ACC112 (cell line): Measurements from ENCODE around the gene DOCK4.
"Not testable (repeated sequence)": the region's sequence is repeated elsewhere in the genome, so short reads cannot be mapped to it uniquely, and the experiment has no call there.

Experiments used
- H2AFZ ChIP-seq: fragments of 200-600 bp; sonication (generic); one replicate; pipeline ENCODE4 v1.6.0; 2017; ENCODE audit warnings: antibody characterized with exemption, low read length; ENCODE audit not compliant: unreplicated experiment
- H3K27ac ChIP-seq: fragments of 200-600 bp; sonication (generic); 2 replicates; pipeline ENCODE4 v1.5.1; 2014; ENCODE audit warnings: low read depth, mild to moderate bottlenecking, antibody characterized with exemption, low read length, moderate library complexity
- H3K27me3 ChIP-seq: fragments of 200-600 bp; sonication (generic); 2 replicates; pipeline ENCODE4 v1.6.1; 2014; ENCODE audit warnings: mild to moderate bottlenecking, antibody characterized with exemption, low read length, moderate library complexity, mixed read lengths; ENCODE audit not compliant: insufficient read depth
- H3K36me3 ChIP-seq: fragments of 200-600 bp; sonication (generic); 2 replicates; pipeline ENCODE4 v1.6.1; 2016; ENCODE audit warnings: mild to moderate bottlenecking, antibody characterized with exemption, low read length, moderate library complexity, mixed read lengths; ENCODE audit not compliant: insufficient read depth
- H3K4me1 ChIP-seq: fragments of 200-600 bp; sonication (generic); one replicate; pipeline ENCODE4 v1.6.1; 2016; ENCODE audit warnings: low read length, mixed read lengths; ENCODE audit not compliant: insufficient read depth, unreplicated experiment, control insufficient read depth
- H3K4me3 ChIP-seq: fragments of 200-600 bp; sonication (generic); 2 replicates; pipeline ENCODE4 v1.5.1; 2014; ENCODE audit warnings: mild to moderate bottlenecking, low read depth, low read length
- H3K79me2 ChIP-seq: fragments of 200-600 bp; sonication (generic); one replicate; pipeline ENCODE4 v1.6.0; 2016; ENCODE audit warnings: low read length; ENCODE audit not compliant: control insufficient read depth, unreplicated experiment, insufficient read depth

DOCK4 gene

GRCh38 chr7:112206238-112206990 is at the start of gene DOCK4, which contains the start of gene ZNF277:
Gene DOCK4, minus strand, starts transcription at chr7:112206399. Its CDS starts 261 bp downstream, at chr7:112206138.
Gene ZNF277, plus strand, starts transcription at chr7:112206695. Its CDS starts 22 bp downstream, at chr7:112206717.
- Histone ChIP-seq H3K27me3 (no peaks in the 10 kb centered on the region), H3K4me1 (peaks cover 16% of the 10 kb centered on the region), H3K79me2 (peaks cover 55% of the 10 kb centered on the region), H3K36me3 (no peaks in the 10 kb centered on the region), H3K4me3 (peak within 1 kb of the TSS; percentile 97), H3K27ac (peak within 1 kb of the TSS; percentile 34; the same call in 1 of the 2 replicates), H2AFZ (peak within 1 kb of the TSS; percentile 99)

DNA sequence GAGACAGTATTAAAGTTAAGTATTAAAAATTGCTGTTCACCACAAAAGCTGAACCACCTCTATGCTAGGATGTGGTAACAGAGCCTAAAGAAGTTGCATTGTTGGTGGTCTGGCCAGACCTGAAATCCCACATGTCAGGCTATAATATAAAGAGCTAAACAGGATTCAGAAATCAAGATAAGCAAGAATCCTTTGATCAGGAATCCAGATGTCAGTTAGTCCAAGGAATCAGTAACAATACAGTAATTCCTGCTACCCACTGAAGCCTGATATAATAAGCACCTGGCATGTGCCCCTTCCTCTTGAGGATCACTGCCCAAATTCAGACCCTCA is 49.2 kb upstream of the DOCK4 start:
- no peak overlapping the region for H3K4me3 ChIP-seq
- H3K27ac ChIP-seq: no peak overlapping the region
- no peak overlapping the region for H2AFZ ChIP-seq
- H3K4me1 ChIP-seq: no peaks in the 10 kb centered on the region
- H3K27me3 ChIP-seq: no peaks in the 10 kb centered on the region
- no peaks in the 10 kb centered on the region for H3K36me3 ChIP-seq
- H3K79me2 ChIP-seq: no peaks in the 10 kb centered on the region

- Histone ChIP-seq H3K27ac (no peak overlapping the region), H3K4me1 (no peaks in the 10 kb centered on the region), H3K27me3 (no peaks in the 10 kb centered on the region), H2AFZ (no peak overlapping the region), H3K79me2 (no peaks in the 10 kb centered on the region), H3K4me3 (no peak overlapping the region), H3K36me3 (no peaks in the 10 kb centered on the region)
These were observed 48.6 kb upstream of the DOCK4 start for GRCh38 chr7:112254709-112255387.

- Histone ChIP-seq H3K79me2 (no peaks in the 10 kb centered on the region), H3K4me1 (no peaks in the 10 kb centered on the region)
These were observed 48.0 kb upstream of the DOCK4 start for GRCh38 chr7:112254156-112254555.

DNA sequence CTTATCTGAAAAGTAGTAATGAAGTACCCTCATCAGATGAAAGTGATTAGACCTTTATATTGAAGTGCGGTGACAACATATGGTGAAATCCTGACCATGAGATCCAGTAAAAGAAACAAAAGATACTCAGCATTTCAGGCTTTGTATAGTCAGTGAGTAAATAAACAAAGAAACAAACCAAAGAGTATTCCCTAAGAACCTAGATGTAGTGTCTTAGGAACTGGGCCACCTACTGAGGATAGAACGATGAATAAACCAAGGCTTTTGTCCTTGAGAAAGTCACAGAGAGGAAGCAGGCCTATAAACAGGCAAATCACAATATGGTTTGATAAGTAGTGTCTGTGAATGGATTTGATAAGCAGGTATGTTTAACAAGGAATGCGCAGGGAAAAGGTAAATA is 46.5 kb upstream of the DOCK4 start:
- Histone ChIP-seq H3K79me2 (no peaks in the 10 kb centered on the region), H3K27me3 (no peaks in the 10 kb centered on the region), H3K27ac (no peak overlapping the region), H2AFZ (no peak overlapping the region), H3K4me3 (no peak overlapping the region), H3K36me3 (no peaks in the 10 kb centered on the region), H3K4me1 (no peaks in the 10 kb centered on the region)

More at GRCh38 chr7:112254156-112254555, 48.0 kb upstream of the DOCK4 start:
- H2AFZ ChIP-seq: no peak overlapping the region
- H3K27ac ChIP-seq: no peak overlapping the region
- no peak overlapping the region for H3K4me3 ChIP-seq
- no peaks in the 10 kb centered on the region for H3K27me3 ChIP-seq
- H3K36me3 ChIP-seq: no peaks in the 10 kb centered on the region

DNA sequence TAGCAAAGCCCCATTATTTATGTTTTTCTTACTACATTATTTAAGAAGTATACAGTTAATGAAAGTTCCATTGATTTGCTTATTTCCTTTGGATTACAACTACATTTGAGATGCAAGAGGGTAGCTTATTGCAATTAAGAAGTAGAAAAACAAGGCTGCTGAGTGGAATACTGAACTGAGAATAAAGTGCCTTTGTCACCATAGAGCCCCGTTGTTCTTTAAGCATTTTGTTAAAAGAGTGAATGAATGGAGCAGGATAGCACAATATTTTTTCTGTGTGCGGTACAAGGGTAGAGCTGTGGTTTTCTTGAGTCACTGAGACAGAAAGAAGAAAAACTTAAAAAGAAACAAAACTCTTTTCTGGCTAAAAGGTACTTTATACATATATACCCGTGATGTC is 45.9 kb upstream of the DOCK4 start:
- H3K36me3 ChIP-seq: no peaks in the 10 kb centered on the region
- no peaks in the 10 kb centered on the region for H3K79me2 ChIP-seq
- no peaks in the 10 kb centered on the region for H3K4me1 ChIP-seq
- H2AFZ ChIP-seq: no peak overlapping the region
- H3K4me3 ChIP-seq: no peak overlapping the region
- H3K27me3 ChIP-seq: no peaks in the 10 kb centered on the region
- no peak overlapping the region for H3K27ac ChIP-seq

DNA sequence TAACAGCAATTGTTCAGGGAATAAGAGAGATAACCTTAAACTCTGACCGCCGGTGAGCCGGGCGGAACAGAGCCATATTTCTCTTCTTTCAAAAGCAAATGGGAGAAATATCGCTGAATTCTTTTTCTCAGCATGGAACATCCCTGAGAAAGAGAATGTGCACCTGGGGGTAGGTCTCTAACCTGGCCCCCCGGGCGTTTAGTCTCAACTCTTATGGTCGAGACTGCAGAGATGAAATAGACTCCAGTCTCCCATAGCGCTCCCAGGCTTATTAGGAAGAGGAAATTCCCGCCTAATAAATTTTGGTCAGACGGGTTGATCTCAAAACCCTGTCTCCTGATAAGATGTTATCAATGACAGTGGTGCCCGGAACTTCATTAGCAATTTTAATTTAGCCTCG is 43.8 kb upstream of the DOCK4 start:
- not testable (repeated sequence) for H3K79me2 ChIP-seq, H3K27ac ChIP-seq, H3K27me3 ChIP-seq, H3K4me3 ChIP-seq, H2AFZ ChIP-seq, H3K36me3 ChIP-seq, H3K4me1 ChIP-seq

DNA sequence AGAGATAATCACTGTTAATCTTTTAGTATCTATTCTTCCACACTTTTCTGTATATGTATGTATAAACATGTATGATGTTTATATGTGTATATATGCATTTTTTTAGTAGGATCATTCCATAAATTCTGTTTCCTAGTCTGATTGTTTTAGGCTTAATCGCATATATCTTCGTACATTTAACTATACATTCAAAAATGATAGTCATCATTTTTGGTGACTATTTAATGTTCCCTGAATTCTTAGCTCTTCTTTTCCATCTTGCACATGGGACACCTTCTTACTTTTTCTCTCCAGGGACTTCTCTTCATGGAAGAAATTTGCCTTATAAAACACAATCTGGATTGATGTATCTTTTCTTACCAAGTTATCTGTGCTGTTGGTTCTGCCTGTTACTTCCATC is 42.4 kb upstream of the DOCK4 start:
- Histone ChIP-seq H3K4me3 (no peak overlapping the region), H3K79me2 (peaks cover 3% of the 10 kb centered on the region), H3K27ac (no peak overlapping the region)

DNA sequence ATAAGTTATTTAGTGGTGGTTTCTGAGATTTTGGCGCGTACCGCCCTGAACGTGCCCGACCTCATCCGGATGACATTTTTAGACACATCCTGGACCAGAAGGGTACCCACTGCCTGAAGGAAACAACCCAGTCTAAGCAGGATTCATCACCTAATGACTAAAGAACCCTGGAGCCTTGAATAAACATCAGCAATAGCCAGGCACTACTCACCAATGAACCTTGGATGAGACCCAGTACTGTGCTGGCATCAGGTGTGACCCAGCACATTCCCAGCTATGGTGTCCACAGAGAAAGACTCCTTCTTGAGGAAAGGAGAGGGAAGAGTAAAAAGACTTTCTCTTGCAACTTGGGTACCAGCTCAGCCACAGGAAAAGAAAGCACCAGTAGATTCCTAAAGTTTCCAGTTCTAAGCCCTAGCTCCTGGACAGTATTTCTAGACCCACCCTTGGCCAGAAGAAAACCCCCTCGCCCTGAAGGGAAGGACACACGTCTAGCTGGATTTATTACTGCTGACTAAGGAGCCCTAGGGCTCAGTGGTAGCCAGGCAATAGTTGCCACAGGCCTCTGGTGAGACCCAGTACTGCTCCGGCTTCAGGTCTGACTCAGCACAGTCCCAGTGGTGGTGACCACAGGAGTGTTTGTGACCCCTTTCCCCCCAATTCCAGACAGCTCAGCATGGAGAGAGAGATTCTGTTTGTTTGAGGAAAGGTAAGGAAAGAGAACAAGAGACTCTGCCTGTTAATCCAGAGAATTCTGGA is 32.8 kb upstream of the DOCK4 start:
- no peaks in the 10 kb centered on the region for H3K79me2 ChIP-seq
- no peaks in the 10 kb centered on the region for H3K36me3 ChIP-seq
- H3K27me3 ChIP-seq: no peaks in the 10 kb centered on the region
- no peak overlapping the region for H3K27ac ChIP-seq
- H2AFZ ChIP-seq: no peak overlapping the region
- H3K4me3 ChIP-seq: no peak overlapping the region
- H3K4me1 ChIP-seq: no peaks in the 10 kb centered on the region

More for the DNA sequence above, 42.4 kb upstream of the DOCK4 start:
- Histone ChIP-seq H3K27me3 (no peaks in the 10 kb centered on the region), H2AFZ (no peak overlapping the region), H3K4me1 (no peaks in the 10 kb centered on the region), H3K36me3 (no peaks in the 10 kb centered on the region)

DNA sequence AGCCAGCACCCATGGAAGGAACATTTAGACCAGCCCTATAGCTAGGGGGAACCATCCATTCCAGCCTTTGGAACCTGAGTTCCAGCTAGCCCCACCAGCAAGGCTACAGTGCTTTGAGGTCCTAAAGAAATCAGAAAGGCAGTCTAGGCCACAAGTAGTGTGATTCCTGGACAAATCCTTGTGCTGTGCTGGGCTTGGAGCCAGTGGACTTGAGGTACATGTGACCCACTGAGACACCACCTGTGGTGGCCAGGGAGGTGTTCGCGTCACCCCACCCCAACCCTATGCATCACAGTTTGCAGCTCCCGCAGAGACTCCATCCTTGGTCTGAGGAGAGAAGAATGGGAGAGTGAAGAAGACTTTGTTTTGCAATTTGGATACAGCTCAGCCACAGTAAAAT is 32.1 kb upstream of the DOCK4 start:
- H2AFZ ChIP-seq: no peak overlapping the region
- H3K36me3 ChIP-seq: no peaks in the 10 kb centered on the region
- H3K27ac ChIP-seq: no peak overlapping the region
- no peaks in the 10 kb centered on the region for H3K79me2 ChIP-seq
- no peaks in the 10 kb centered on the region for H3K4me1 ChIP-seq
- no peaks in the 10 kb centered on the region for H3K27me3 ChIP-seq
- no peak overlapping the region for H3K4me3 ChIP-seq
